Smooth muscle cell of bladder (primary cell): ENCODE measurements around the gene CNPPD1. TPM values are rescaled to one million over a fixed set of nuclear protein-coding genes. Genes with fewer than 3 reads are reported as not detected.

Experiments used
- total RNA-seq: library from RNA; depleted of rRNA; stranded (reverse); fragments of >200 nt; gene quantifications from 2 replicates; pipeline ENCODE4 v1.2.3, GENCODE V29; 2014

CNPPD1 gene
- 20.1 and 25.6 TPM in 2 replicates for total RNA-seq

DNA sequence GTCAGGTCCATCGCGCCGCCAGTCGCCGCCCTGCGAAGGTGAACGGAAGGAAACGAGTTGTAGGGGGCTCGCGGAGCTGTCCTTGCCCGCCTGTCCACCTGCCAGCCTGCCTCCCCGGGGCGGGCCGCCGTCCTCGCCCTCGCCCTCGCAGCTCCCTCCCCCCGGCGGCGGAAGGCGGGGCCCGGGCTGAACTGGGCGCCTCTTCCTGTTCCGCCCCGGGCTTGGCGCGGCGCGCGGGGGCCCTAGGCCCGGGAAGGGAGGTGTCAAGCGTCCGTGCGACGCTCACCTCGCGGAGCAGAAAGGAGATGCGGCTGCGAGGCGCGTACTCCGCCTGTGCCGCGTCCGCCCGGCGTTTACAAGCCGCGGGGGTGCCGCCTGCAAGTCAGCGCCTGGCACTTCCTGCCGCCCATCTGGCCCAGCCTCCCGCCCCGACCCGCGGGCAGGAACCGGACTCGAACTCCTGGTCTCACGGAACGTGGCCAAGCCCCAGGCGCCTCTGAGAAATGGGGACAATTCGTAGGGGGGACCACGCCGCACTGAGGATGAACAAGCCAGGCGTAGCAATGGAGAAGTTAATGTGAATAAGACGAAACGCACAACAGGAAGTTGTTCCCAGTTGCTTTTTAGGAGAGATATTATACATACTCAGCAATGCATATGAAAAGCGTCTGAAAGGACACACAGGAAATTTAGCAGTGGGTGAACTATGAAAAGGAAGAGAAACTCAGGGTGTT, at the start of gene CNPPD1:
CNPPD1 (minus strand) TSS at position 108 of the 734 bp plus-strand sequence; CDS start at position 11, 97 bp downstream.

DNA sequence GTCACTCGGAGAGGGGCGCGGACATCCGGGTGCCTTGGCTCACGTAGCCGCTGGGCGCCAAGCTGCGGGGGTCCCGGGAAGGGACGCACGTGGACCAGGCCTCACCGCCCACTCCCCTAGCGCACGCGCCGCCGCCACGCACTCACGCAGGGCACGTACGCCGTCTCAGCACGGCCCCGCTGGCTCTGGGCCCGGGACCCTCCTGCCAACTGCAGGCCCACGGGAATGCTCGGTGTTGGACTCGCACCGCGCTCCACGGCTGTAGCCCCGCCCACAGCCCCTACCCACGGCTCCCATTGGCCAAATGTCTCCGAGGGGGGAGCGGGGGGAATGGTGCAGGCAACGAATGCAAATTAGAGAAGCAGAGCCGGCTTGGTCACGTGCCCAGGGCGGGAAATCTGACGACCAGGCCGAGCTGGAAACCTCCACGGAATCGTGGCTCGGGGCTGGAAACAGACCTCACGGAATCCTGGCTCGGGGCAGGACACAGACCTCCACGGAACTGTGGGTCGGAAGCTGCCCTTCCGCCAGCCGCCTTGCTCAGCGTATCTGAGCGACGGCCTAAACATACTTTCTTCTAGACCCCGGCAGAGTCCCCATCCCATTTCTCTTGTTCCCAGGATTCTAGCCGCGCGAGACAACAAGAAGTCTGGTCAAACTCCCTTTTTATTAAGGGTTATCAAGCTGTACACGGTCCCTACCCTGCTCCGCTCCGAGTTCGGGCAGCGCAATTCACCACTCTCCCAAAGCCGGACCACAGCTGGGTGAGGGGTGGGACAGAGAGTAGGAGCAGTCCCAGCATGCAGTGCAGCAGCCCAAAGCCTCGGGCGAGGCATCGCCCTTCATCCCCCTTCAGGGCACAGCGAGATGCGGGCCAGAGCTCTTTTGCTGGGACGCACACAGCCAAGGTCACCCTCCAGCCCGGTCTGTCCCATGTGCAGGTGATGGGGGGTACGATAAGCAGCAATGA, 42.3 kb upstream of the CNPPD1 start, which contains the start of gene ABCB6:
ABCB6 (minus strand) TSS at position 227 of the 970 bp plus-strand sequence. CDS start 285 bp downstream, outside the sequence.

GRCh38 chr2:219206328-219207133, 29.8 kb upstream of the CNPPD1 start, which contains the start of gene ZFAND2B:
TSS of gene ZFAND2B (plus strand) at chr2:219206782. CDS start at chr2:219206988, 206 bp downstream.

DNA sequence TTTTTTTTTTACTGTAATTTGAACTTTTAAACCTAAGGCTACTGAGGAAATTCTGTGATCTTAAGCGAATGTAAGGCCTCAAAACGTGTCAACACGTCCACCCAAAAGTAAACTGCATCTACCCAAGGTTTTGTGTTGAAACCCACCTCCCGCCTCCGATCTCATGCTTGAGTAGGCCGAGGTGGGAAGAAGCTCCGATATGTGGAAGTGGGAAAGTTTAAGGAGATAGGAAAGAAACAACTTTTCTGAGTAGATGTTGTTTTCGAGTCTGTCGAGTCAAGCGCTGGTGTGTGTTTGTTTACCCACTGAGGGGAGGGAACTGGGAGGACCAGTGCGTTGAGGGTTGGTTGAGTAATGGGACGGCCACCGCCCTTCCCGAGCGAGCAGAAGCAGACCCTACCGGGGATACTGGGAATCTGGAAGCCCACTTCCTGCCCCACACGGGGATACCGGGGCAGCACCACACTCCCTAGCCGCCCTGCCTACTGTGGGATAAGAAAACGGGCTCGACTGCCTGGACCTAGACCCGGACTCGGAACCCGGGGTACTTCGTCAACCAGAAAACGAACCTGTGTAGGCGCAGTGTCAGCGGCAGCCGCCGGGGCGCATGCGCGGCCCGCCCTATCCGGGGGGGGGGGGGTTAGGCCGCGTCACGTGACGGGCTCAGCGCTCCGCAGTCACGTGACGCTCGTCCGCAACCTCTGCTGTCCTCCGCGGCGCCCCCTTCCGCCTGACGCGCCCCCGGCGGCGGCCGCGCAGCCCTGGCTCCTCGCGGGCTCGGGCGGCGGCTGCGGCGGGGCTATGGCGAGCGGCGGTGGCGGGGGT, 1.0 kb upstream of the CNPPD1 start, which contains the start of gene RETREG2:
RETREG2 (plus strand) TSS at position 724 of the 825 bp plus-strand sequence; CDS start at position 802, 78 bp downstream.

GRCh38 chr2:219169930-219170654, 6.6 kb downstream of the CNPPD1 start, which contains the start of gene SLC23A3:
TSS of gene SLC23A3 (minus strand) at chr2:219170029. CDS start at chr2:219169984, 45 bp downstream.

DNA sequence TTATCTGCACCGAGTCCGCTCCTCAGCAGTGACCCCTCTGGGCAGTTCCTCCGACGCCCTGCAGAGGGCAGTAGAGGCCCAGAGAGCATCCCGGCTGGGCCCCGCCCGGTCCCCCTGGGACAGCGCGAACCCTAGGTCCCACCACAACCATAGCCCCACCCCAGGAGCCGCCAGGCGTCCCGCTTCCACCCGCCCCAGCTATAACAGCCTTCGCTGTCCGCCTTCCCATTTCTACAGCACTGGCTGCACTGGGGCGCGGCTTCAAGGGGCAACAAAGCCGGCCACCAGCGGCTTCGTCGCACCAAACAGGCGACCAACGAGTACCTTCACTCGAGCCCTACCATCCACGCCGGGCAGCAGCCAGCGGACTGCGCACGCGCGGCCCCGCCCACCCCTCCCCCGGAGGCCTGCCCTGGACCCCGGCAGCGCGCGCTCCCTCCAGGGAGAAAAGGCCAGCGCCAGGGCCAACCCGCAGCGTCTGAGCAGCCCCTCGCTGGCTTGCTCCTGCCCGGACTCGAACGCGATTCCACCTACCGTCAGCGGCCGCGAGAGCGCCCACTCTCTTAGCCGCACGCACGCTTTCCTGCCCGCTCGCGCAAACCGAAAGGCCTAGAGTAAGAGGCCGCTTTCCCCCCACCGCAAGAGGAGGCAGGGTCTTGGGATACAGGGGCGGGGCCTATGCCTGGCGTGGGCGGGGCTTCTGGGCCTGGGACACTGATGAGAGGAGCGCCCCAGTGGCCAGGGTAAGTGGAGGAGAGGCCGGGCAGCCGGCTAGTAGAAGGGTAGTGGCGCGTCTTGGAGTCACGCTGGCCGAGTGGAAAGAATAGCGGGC, 16.3 kb downstream of the CNPPD1 start, which contains the start of gene NHEJ1:
NHEJ1 (minus strand) TSS at position 630 of the 832 bp plus-strand sequence. CDS start 2,453 bp downstream, outside the sequence.

Other genes with a start within 250 kb of the CNPPD1 start
- gene CDK5R2, start 217.3 kb downstream of the CNPPD1 start, total RNA-seq: under 0.01 TPM in 1 of 2 replicates, not detected in the other
- not detected in 2 replicates for gene FEV, start 191.7 kb downstream of the CNPPD1 start, total RNA-seq
- gene CRYBA2, start 183.5 kb downstream of the CNPPD1 start, total RNA-seq: not detected in 2 replicates
- not detected in 2 replicates for gene CFAP65, start 135.4 kb downstream of the CNPPD1 start, total RNA-seq
- gene IHH, start 116.0 kb downstream of the CNPPD1 start, total RNA-seq: not detected in 2 replicates
- gene NHEJ1, start 16.1 kb downstream of the CNPPD1 start, total RNA-seq: 12.5 and 14.5 TPM in 2 replicates
- 0.57 and 2.4 TPM in 2 replicates for gene SLC23A3, start 6.9 kb downstream of the CNPPD1 start, total RNA-seq
- gene RETREG2, start 1.4 kb upstream of the CNPPD1 start, total RNA-seq: 52.1 and 91.3 TPM in 2 replicates
- gene ZFAND2B, start 29.9 kb upstream of the CNPPD1 start, total RNA-seq: 18.6 and 19.0 TPM in 2 replicates
- 32.1 and 67.8 TPM in 2 replicates for gene ABCB6, start 42.0 kb upstream of the CNPPD1 start, total RNA-seq
- gene ATG9A, start 52.7 kb upstream of the CNPPD1 start, total RNA-seq: 31.1 and 43.0 TPM in 2 replicates
- 19.8 and 33.8 TPM in 2 replicates for gene ANKZF1, start 52.9 kb upstream of the CNPPD1 start, total RNA-seq
- gene GLB1L, start 68.5 kb upstream of the CNPPD1 start, total RNA-seq: 22.3 and 38.6 TPM in 2 replicates
- gene STK16, start 68.6 kb upstream of the CNPPD1 start, total RNA-seq: 24.2 and 30.7 TPM in 2 replicates
- not detected in 2 replicates for gene TUBA4B, start 76.3 kb upstream of the CNPPD1 start, total RNA-seq
- gene TUBA4A, start 77.0 kb upstream of the CNPPD1 start, total RNA-seq: 7.0 and 12.0 TPM in 2 replicates
- gene DNAJB2, start 102.4 kb upstream of the CNPPD1 start, total RNA-seq: 33.0 and 47.1 TPM in 2 replicates
- 6.4 and 57.0 TPM in 2 replicates for gene PTPRN, start 132.5 kb upstream of the CNPPD1 start, total RNA-seq
- not detected in 2 replicates for gene RESP18, start 155.8 kb upstream of the CNPPD1 start, total RNA-seq
- 106 and 116 TPM in 2 replicates for gene DNPEP, start 211.0 kb upstream of the CNPPD1 start, total RNA-seq
- gene DES, start 241.5 kb upstream of the CNPPD1 start, total RNA-seq: 0.71 and 3.7 TPM in 2 replicates